Activated CD4-positive, alpha-beta T cell treated with anti-CD3 and anti-CD28 coated beads for 48 hours (primary cell): ENCODE data around the gene VTN.
A peak's percentile ranks its signal among the peaks of the same experiment; 100 is the strongest.
"Not testable (repeated sequence)": the region's sequence is repeated elsewhere in the genome, so short reads cannot be mapped to it uniquely, and the experiment has no call there.

Experiments used
- DNase-seq: peaks from one replicate; pipeline ENCODE4 v3.0.0-alpha.2; 2020

The VTN gene

GRCh38 chr17:28339431-28339830 is 30.7 kb downstream of the VTN start:
- no peak for DNase-seq

- DNase-seq = not testable (repeated sequence)
These were observed 31.3 kb downstream of the VTN start for GRCh38 chr17:28338769-28339212.

- DNase-seq = no peak
These were observed 31.9 kb downstream of the VTN start for GRCh38 chr17:28338056-28338768.

DNA sequence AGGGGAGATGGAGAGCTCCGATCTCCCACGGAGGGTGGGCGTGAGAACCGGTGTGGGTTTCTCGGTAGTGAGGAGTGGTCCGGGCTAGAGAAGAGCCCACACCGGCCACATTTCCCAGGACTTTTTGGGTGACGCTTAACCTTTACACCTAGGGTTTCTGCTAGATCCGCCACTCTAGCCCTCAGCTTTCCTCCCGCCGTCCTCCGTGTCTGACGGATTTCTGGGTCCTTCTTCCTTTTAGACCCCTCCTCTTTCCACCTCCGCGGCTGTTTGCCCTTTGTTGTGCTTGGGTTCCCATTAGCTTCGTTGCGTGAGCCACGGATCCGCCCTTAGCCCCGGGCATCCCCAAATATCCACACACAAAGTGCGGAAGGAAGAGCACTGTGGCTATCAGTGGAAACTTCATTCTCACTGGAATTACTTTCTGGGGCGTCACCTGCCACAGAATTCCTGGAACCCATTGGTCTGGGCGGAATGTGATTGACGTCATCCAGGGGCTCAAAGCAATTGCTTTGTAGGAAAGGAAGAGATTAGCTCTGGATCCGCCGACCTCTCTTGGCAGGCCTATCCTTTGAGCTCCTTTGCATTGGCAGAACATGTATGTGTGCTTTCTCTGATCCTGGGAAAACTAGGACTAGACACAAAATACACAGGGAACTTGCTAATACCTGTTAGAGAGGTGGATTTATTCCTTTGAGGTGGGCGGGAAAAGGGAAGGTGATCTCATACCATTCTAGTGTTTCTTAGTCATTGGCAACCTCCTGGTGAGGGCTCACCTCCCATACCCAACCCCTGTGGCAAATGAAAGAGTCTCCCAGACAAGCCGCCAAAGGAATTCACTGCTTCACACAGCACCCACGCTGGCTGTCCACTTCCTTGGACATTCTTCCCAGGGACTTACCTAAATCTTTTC is 33.9 kb downstream of the VTN start:
- DNase-seq = peak; percentile 44

GRCh38 chr17:28335201-28335958 is 34.7 kb downstream of the VTN start, which contains the start of the genes IFT20 and TNFAIP1:
TSS of gene IFT20 (minus strand) at chr17:28335472. CDS start at chr17:28331985, 3,487 bp downstream.
TSS of gene TNFAIP1 (plus strand) at chr17:28335761. CDS start at chr17:28339522, 3,761 bp downstream.
- peak; percentile 98 for DNase-seq

DNA sequence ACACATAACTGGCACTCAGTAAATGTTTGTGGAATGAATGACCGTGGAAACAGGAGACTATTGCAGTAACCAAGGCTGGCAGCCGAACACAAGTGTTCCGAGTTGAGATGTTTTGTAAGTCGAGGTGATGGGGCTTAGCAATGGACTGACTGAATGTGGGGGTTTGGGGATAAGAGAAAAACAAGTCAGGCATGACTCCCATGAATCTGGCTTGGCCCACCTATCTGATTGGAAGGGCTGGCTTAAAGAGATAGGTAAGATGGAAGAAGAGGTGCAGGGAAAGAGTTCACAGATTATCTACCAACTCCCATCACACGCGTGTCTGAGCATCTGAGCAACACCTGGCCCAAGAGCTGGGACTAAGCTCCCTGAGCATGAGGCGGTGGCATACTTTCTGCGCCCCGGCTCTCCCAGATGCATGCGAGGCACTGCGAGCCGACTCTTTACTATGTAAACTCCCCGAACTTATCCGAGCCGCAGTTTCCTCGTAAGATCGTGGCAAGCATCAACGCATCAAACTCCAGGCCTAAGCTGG is 35.4 kb downstream of the VTN start:
- DNase-seq = no peak

DNA sequence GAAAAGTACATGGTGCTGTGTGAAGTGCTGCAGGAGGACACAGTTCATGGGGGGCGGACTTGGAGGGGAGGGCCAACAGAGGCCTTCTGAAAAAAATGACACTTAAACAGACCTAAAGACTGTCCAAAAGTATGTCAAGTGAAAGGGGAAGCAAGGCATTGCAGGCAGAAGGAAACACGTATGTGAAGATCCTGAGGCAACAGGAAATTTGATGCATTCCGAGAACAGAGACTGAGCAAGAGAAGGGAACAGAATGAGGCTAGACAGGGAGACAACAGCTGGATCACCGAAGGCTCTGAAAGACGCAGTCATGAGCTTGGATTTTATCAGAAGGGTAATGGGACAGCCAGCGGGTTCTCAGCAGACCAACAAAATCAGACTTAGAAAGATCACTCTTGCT is 35.9 kb downstream of the VTN start:
- DNase-seq = no peak

DNA sequence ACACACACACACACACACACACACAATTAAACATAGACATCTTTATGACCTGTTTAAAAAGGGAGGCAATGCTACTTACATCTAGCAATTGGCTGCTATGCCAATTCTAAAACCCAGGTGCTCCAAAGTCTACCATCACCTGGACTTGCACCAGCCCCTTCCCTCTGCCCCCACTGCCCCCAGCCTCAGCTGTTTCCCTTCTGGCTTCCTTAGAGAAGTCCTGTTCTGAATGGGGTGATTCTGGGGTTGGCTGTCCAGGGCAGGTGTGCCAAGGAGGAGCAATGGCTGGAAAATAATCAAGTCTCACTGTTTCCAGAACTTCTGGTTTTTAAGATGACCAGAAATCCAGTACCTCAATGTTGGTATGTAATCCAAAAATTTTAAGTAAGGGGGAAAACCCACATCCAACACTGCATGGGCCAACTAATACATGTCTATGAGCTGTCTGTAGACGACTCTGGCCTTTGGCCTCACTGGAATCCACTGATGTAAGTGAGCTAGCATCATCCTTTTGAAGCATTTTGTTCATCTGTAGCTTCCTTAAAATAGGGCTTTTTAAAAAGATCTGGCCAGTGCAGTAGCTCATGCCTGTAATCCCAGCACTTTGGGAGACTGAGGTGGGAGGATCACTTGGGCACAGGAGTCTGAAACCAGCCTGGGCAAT is 36.9 kb downstream of the VTN start:
- DNase-seq = no peak

- no peak for DNase-seq
These were observed 38.2 kb downstream of the VTN start for GRCh38 chr17:28331891-28332420.

- no peak for DNase-seq
These were observed 39.4 kb downstream of the VTN start for GRCh38 chr17:28330671-28331070.

DNA sequence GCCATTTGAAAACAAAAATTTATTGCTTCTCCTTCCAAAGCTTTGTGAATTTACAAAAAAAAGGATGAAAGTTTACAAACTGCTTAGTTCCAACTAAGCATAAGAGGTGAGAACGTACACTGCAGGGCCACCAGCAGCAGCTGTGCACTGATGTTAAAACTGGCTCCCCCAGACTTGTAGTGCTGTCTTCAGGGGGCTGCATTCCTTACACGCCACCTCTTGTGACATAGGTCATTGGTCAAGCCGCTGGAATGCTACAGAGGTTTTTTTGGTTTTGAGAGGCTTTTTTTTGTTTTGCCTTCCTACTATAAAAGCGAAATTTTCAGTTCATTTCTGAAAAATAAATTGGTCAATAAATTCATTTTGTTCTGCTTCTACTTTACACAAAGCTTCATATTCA is 41.8 kb downstream of the VTN start:
- DNase-seq = no peak

DNA sequence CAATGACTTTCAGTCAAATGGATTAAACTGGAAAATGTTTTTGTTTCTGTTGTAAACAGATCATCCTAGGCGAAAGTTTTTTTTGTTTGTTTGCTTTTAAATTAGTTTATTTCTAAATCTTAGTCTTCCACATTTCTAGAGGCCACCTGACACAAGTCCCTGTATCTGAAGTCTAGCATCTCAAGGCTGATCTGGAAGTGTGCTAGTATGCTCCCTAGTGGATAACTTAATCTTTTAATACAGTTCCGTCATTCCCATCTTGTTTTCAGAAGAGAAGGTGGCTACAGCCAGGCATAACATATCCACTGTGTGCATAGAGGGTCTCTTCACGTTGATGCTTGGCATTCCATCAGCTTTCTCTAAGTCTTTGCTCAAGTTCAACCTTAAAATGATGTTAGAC is 42.4 kb downstream of the VTN start:
- no peak for DNase-seq

DNA sequence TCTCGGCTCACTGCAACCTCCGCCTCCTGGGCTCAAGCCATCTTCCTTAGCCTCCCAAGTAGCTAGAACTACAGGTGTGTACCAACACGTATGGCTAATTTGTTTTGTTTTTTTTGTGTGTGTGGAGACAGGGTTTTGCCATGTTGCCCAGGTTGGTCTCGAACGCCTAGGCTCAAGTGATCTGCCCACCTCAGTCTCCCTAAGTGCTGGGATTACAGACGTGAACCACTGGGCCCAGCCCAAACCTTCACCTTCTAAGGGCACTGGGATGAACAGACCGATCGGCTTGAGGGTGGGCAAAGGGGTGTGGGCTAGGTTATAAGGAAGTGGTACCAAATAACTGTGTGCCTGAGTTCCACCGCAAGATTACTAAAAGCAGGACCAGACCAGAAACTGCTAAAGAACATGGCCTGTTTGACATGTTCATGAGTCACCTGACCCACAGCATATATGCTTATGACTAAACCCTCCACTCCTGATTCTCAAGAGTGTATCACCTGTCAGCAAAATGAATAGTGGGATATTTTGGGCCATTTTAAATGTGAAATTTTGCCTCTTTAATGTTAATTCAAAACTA is 43.0 kb downstream of the VTN start:
- peak; percentile 35 for DNase-seq

DNA sequence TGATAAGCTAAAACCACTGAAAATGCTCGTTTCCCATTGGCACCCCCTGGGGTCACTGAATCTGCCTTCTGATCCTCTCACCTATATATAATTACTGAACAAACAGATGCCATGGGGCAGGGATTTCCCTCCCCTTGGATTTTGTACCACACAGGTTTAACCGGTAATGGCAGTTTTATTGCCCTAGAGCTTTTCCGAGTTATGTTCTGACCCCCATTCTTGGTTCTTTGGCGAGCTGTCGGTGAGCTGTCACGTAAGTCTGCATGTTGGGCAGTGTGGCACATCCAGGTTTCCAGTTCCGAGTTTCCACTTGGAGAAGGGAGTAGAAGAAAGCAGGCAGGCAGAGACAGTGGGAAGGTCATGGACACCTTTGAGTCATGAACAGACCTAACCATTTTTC is 44.0 kb downstream of the VTN start:
- no peak for DNase-seq

GRCh38 chr17:28325211-28325610 is 44.9 kb downstream of the VTN start:
- no peak for DNase-seq

- DNase-seq = no peak
These were observed 45.3 kb downstream of the VTN start for GRCh38 chr17:28324781-28325180.

DNA sequence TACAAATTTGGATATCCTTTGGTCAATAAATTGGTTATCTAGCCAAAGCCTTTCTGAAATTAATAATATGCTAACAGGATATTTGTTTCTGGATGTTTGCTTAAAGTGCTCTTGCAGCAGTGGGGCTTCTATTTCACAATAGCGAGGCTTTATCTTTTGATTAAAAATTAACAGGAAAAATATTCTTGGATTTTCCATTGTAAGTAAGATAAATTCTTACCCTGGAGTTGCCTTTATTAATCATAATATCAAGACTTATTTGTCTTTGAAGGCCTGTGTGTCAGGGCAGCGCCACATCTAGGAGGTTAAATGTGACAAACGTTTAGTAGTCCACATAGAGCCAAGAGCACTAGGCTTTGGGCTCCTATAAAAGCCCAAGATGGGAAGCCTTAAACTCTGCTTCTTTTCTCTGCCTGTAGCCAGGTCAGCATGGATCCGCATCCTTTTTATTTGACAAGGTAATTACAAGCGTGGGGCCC is 45.8 kb downstream of the VTN start:
- DNase-seq = no peak

- no peak for DNase-seq
These were observed 49.7 kb downstream of the VTN start for GRCh38 chr17:28320215-28321061.

GRCh38 chr17:28319598-28319935 is 50.5 kb downstream of the VTN start:
- no peak for DNase-seq

DNA sequence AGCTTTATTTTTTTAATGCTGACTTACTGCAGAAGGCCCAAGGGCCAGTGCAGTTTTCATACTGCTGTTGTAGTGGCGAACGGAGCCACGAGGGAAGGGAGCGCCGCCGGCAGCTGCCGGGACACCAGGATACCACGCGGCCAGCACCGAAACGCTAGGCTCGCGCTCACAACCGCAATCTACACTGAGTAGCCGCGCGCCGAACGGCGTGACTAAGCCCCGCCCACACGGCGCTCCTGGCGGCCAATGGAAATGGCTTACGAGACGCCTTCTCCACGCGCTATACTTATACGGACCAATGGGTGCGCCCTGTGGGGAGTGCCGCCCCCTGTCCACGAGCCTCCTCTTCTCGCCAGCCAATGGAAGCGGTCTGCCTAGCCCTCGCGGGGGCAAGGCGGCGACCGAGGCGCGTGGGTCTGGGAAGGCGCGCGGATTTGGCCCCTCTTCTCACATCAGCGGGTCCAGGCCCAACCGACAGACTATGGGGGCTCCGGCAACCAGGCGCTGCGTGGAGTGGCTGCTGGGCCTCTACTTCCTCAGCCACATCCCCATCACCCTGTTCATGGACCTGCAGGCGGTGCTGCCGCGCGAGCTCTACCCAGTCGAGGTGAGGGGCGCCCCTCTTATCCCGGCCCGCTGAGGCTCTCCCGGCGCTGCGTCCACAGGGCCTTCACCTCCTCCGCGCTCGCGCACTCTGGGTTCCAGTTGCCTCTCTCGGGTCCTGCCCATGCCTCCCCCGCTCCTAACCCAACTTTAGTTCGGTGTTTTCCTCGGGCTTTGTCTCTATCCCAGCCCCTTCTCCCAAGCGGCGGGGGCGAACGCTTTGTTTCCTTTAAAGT is 51.1 kb downstream of the VTN start, which contains the start of gene TMEM97:
TMEM97 (plus strand) TSS at position 442 of the 839 bp plus-strand sequence; CDS start at position 482, 40 bp downstream.
- peak; percentile 98 for DNase-seq
